Stimulated activated CD4-positive, alpha-beta T cell treated with anti-CD3 and anti-CD28 coated beads, Interleukin-15, amount 100 ng/mL, for 1 hour (primary cell): ENCODE results near the gene HSPA9.
"Not testable (repeated sequence)": the region's sequence is repeated elsewhere in the genome, so short reads cannot be mapped to it uniquely, and the experiment has no call there.

ENCODE experiments used
- DNase-seq, 2 donors: peaks; one replicate each; pipeline ENCODE4 v3.0.0-alpha.2; 2020; ENCODE audit warnings: low read depth in 1 of 2, low spot score in 1 of 2

The HSPA9 gene

GRCh38 chr5:138536215-138536614, 39.0 kb downstream of the HSPA9 start:
- DNase-seq, result no peak

DNA sequence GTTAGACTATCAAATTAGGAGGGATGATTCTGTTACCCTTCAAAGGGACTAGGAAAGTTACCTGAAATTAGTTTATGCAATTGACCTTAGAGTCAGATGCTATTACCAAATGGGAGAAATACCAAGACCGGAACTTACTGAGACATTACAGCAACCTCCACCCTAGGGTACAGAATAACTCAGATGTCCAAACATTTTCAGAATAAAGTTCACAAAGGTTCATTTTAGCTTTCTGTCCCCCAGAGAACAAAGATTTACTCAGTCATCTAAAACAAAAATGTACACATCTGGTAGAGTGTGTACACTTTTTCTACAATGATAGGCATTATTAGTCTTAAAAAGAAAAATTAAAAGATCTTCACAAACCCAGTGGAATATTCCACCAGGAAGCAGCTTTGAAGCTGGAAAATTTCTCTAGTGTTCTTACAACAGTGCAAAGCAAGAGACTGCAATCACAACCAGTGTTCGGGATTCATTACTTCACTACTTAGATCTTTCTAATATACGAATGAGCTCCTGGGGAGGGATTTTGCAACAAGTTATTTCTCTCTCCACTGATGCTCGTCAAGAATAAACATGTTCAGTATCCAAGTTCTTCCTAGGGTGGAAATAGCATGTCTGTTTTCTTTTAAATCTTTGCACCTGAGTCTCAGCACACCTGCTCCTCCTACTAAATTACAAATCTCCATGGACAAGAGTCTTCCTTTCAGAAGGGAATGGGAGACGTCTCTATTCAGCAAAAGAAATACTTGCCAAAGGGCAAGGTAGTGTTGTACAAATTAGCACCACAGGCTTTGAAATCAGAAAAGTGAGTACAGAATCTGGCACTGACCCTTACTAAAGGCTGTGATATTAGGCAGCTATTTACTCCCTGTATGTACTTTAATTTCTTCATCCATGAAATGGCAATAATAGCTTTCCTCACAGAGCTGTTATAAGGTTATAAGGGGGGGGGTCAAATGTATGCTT, 40.9 kb downstream of the HSPA9 start:
- no peak for DNase-seq

- DNase-seq, result no peak
Observed at GRCh38 chr5:138529812-138530211, 45.4 kb downstream of the HSPA9 start.

- DNase-seq, result no peak
Observed at GRCh38 chr5:138528744-138529469, 46.3 kb downstream of the HSPA9 start.

- DNase-seq, result no peak
Observed at GRCh38 chr5:138528208-138528607, 47.0 kb downstream of the HSPA9 start.

DNA sequence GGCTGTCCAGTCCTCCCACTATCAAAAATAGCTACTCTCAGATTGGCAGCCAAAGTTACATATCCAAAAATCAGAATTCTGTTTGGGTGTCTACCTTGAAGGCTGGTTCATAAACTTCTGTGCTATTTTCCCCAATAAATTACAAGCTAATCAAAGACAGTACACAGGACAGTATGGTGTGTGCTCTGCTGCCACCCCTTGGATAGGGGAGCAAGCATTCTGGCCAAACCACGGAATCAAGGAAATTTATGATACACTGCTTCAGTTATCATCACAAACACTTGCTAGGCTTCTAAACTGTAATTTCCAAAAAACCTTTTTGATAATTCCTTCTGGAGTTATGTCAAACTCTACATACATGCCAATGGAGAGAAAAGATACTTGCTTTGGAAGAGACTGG, 48.0 kb downstream of the HSPA9 start:
- no peak for DNase-seq

DNA sequence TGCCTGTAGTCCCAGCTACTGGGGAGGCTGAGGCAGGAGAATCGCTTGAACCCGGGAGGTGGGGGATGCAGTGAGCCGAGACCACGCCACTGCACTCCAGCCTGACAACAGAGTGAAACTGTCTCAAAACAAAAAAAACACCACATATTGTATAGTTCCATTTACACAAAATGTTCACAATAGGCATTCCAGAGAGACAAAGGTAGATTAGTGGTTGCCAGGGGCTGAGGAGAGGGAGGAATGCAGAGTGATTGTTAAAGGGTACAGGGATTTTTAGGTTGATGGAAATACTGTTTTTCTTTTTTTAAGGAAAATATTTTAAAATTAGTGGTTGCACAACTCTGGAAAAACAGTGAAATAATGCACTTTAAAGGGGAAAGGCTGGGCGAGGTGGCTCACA, 51.8 kb downstream of the HSPA9 start:
- DNase-seq, result no peak

- no peak for DNase-seq
Observed at GRCh38 chr5:138520971-138521370, 54.2 kb downstream of the HSPA9 start.

- no peak for DNase-seq
Observed at GRCh38 chr5:138517437-138517836, 57.8 kb downstream of the HSPA9 start.

- DNase-seq, result no peak
Observed at GRCh38 chr5:138515556-138516245, 59.5 kb downstream of the HSPA9 start.

DNA sequence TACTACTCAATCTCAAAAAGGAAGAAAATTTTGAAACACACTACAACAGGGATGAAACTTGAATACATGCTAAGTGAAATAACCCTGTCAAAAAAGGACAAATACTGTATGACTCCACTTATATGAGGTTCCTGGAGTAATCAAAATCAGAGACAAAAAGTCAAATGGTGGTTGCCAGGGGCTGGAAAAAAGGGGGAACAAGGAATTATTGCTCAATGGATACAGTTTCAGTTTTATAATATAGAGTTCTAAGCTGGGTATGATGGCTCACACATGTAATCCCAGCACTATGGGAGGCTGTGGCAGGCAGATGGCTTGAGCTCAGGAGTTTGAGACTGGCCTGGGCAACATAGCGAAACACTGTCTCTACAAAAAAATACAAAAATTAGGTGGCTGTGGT, 61.2 kb downstream of the HSPA9 start:
- DNase-seq, result no peak

DNA sequence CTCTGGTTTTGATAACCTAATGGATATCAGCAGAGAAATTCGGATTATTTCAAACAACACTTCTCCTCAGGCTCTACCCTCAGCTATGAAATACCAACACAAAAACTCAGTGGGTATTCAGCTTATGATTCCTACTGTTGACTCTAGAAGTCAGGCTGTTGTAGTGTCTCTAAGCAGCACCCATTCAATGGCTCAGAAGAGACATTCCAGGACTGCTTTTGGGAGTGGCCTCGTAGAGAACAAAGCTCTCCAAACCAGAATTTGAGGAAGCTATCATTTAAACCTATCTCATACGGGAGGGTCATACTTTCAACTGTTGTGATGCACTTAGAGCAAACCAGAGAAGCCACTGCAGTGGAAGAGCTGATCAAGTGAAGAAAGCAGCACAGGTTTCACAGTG, 66.2 kb downstream of the HSPA9 start:
- DNase-seq, result no peak

- not testable (repeated sequence) for DNase-seq
Observed at GRCh38 chr5:138507485-138507884, 67.7 kb downstream of the HSPA9 start.

DNA sequence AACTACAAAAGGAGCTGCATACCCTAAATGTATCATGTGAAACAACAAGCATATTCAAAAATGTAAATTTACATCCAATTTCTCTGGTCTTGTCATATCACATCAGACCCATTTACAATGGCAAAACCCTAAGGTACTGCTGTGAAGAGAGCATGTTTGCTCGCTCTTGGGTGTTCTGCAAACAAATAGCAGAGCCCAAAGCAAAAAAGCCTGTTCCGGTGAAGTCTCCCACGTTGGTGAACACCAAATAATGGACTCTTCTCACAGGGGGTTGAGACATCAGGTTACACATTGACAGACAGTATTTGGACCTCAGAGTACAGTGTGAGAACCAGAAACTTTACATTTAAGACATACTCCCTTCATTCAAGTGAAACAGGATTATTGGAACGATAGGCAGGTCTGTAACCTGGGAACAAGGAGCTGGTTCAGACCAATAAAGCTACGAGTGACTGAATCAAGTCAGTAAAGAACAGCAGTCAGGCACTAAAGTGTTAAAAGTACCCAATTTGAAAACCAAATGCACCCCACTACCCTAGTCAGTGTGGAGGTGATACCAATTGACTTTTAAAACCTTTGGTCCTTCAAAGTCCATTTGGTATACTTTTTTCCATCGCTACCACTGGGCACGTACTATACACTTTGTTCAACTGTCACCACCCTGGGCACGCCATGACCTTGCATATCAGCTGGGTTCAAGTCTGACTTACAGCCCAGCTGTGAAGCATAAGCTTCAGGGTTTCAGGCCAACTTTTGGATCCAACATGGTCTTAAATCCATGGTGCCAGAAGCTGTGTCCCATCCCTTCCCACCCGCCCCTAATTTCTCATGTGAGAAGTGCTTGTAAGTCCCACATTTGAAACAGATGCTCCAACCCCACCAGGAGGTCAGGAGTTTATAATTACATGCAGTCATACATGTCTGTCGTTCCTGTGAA, 68.6 kb downstream of the HSPA9 start:
- DNase-seq, result no peak

DNA sequence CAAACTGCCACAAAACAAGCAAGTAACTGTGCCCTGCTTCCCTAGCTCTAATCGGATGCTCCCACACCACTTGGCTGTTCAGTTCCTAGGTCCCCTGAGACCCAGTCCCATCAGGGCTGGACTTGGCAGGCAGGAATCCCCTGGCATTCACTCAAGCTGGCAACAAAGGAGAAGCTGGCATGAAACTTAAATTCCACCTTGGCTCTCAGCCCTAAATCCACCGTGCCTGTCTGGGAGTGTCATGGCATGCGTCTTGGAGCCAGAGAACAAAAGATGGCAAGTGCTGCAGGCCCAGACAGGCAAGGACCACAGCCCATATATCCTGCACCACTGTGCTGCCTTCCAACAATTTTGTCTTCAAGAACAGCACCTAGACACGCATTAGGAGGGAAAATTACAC, 70.4 kb downstream of the HSPA9 start:
- DNase-seq, result no peak
